ENCODE data around the gene GFOD1.

The GFOD1 gene

DNA sequence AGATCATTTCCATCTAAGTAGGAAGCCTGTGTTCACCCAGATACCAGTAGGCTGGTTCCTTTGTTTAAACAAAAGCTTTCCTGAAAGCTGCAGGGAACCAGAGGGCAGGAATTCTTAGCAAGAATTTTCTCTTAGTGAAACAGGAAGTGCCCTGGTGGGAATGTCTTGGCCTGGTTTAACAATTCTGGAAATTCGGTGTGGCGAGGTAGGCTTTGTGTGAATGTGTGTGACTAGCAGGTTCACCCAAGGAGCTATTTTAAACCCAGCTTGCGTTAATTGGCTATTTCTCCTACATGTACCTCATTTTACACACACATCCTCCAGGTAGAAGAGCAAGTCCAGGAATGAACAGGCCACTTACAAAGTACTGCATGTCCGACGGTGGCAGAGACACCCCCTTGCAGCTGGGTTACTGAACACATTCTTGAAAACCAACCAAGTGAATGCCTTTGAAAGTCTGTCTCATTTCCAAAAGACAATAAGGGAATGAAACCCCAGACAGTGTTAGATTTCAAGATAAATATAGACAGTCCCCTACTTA is 64.6 kb downstream of the GFOD1 start:
- no peaks in the 10 kb centered on the region for H3F3A ChIP-seq (ENCODE audit: control insufficient read depth, insufficient read depth)
- peaks cover 20% of the 10 kb centered on the region for H3K4me1 ChIP-seq (ENCODE audit: control insufficient read depth, low read length)
- H3K27ac ChIP-seq (ENCODE audit: low read depth, low read length), result no peak overlapping the region
- TF ChIP-seq EZH2phosphoT487 (IDR thresholded peaks at IDR 0.05; ENCODE audit: borderline replicate concordance, low read length), result no peak
- H3K4me3 ChIP-seq (ENCODE audit: low read length), result no peak overlapping the region
- no peaks in the 10 kb centered on the region for H3K9me3 ChIP-seq (ENCODE audit: control insufficient read depth, insufficient read depth, low read length)
- H3K79me2 ChIP-seq (ENCODE audit: control insufficient read depth, low read length), result no peaks in the 10 kb centered on the region
- no peaks in the 10 kb centered on the region for H4K20me1 ChIP-seq (ENCODE audit: control insufficient read depth, insufficient read depth, low read depth, low read length)
- H3K9me2 ChIP-seq (replicated peaks; ENCODE audit: control insufficient read depth, low read length), result no peaks in the 10 kb centered on the region
- no peak overlapping the region for H3K4me2 ChIP-seq (ENCODE audit: low read length)
- H3K27me3 ChIP-seq (ENCODE audit: control insufficient read depth, low read length), result no peaks in the 10 kb centered on the region
- H3K36me3 ChIP-seq (ENCODE audit: control insufficient read depth, low read length), result no peaks in the 10 kb centered on the region

DNA sequence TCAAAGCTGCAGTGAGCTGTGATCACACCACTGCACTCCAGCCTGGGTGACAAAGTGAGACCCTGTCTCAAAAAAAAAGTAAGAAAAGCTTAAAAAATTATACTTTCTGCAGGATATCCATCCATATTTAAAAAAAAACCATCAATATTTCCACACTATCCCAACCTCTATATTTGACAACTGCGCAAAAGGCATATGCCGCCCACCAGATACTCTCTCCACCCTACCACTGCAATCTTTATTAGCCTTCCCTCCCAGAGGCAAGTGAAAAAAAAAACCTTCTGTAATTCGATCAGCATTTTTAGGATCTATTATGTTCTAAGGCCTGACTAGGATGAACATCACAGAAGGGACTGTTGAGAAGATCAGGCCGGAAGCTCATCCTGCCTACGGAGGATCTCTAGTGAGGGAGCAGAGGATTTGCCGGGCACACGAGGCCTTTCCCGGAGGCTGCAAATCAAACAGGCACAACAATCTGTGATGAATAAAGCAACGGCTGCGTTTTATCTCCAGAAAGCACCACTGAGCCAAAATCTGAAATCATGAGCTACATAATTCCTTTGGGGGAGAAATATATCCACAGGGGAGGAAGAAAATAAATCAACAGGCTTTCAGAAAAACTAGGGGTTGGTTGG is 65.9 kb downstream of the GFOD1 start:
- Histone ChIP-seq H3K79me2 (ENCODE audit: control insufficient read depth, low read length) (no peaks in the 10 kb centered on the region), H4K20me1 (ENCODE audit: control insufficient read depth, insufficient read depth, low read depth, low read length) (no peaks in the 10 kb centered on the region), H3K9me2 (replicated peaks; ENCODE audit: control insufficient read depth, low read length) (no peaks in the 10 kb centered on the region), H3K36me3 (ENCODE audit: control insufficient read depth, low read length) (no peaks in the 10 kb centered on the region), H3K27me3 (ENCODE audit: control insufficient read depth, low read length) (no peaks in the 10 kb centered on the region), H3K4me3 (ENCODE audit: low read length) (no peak overlapping the region), H3K4me2 (ENCODE audit: low read length) (no peak overlapping the region), H3F3A (ENCODE audit: control insufficient read depth, insufficient read depth) (no peaks in the 10 kb centered on the region), H3K9me3 (ENCODE audit: control insufficient read depth, insufficient read depth, low read length) (no peaks in the 10 kb centered on the region), H3K27ac (ENCODE audit: low read depth, low read length) (no peak overlapping the region), H3K4me1 (ENCODE audit: control insufficient read depth, low read length) (peaks cover 13% of the 10 kb centered on the region)
- no peak for TF ChIP-seq EZH2phosphoT487 (IDR thresholded peaks at IDR 0.05; ENCODE audit: borderline replicate concordance, low read length)
- TF ChIP-seq, protein P1, sequence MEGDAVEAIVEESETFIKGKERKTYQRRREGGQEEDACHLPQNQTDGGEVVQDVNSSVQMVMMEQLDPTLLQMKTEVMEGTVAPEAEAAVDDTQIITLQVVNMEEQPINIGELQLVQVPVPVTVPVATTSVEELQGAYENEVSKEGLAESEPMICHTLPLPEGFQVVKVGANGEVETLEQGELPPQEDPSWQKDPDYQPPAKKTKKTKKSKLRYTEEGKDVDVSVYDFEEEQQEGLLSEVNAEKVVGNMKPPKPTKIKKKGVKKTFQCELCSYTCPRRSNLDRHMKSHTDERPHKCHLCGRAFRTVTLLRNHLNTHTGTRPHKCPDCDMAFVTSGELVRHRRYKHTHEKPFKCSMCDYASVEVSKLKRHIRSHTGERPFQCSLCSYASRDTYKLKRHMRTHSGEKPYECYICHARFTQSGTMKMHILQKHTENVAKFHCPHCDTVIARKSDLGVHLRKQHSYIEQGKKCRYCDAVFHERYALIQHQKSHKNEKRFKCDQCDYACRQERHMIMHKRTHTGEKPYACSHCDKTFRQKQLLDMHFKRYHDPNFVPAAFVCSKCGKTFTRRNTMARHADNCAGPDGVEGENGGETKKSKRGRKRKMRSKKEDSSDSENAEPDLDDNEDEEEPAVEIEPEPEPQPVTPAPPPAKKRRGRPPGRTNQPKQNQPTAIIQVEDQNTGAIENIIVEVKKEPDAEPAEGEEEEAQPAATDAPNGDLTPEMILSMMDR (IDR thresholded peaks at IDR 0.05; ENCODE audit: low read depth, low read length, poor library complexity, severe bottlenecking), result no peak

DNA sequence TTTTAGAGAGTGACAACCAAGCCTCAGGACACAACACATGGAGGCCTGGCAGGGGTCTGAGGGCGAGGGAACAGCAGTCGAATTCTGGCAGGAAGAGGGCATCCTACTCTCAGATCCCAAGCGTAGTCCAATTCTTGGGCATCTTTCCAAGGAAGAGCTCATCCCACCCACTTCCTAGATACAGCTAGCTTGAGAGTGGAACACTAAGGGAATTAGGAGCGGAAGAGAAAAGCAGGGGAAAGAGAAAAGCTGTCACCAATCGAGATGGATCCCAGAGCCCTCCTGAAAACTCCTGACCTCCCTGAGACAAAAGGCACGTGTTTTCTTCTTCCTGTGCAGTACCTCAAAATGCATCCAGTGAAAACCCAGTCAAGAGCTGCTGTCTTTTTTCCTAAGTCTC is 67.1 kb downstream of the GFOD1 start:
- Histone ChIP-seq H3K4me3 (ENCODE audit: low read length) (no peak overlapping the region), H3K4me2 (ENCODE audit: low read length) (peak overlapping the region; percentile 28), H3K27ac (ENCODE audit: low read depth, low read length) (no peak overlapping the region)

More for the DNA sequence above, 67.1 kb downstream of the GFOD1 start:
- Histone ChIP-seq H3K36me3 (ENCODE audit: control insufficient read depth, low read length) (no peaks in the 10 kb centered on the region), H3K9me3 (ENCODE audit: control insufficient read depth, insufficient read depth, low read length) (no peaks in the 10 kb centered on the region), H3K79me2 (ENCODE audit: control insufficient read depth, low read length) (no peaks in the 10 kb centered on the region), H3F3A (ENCODE audit: control insufficient read depth, insufficient read depth) (no peaks in the 10 kb centered on the region), H3K4me1 (ENCODE audit: control insufficient read depth, low read length) (peaks cover 13% of the 10 kb centered on the region), H3K27me3 (ENCODE audit: control insufficient read depth, low read length) (no peaks in the 10 kb centered on the region), H3K9me2 (replicated peaks; ENCODE audit: control insufficient read depth, low read length) (no peaks in the 10 kb centered on the region), H4K20me1 (ENCODE audit: control insufficient read depth, insufficient read depth, low read depth, low read length) (no peaks in the 10 kb centered on the region)
- TF ChIP-seq, protein P1 (IDR thresholded peaks at IDR 0.05; ENCODE audit: low read depth, low read length, poor library complexity, severe bottlenecking), result no peak
- TF ChIP-seq EZH2phosphoT487 (IDR thresholded peaks at IDR 0.05; ENCODE audit: borderline replicate concordance, low read length), result no peak
